Testis (tissue), 2 donors: ENCODE measurements around the gene SDS.

ENCODE experiments used
- CTCF ChIP-seq, 3 experiments: fragments of 450-650 bp in 2 of 3; fragments of 200-600 bp in 1 of 3; sonication (generic) in 1 of 3; IDR thresholded peaks; one replicate each; pipeline ENCODE4 v1.5.1; 2016 to 2019; ENCODE audit warnings: antibody characterized with exemption in 3 of 3, mild to moderate bottlenecking in 2 of 3, moderate library complexity in 1 of 3
- POLR2A ChIP-seq: fragments of 450-650 bp; IDR thresholded peaks from one replicate; pipeline ENCODE4 v1.6.1; 2017; ENCODE audit warnings: antibody characterized with exemption, mild to moderate bottlenecking, moderate library complexity

- TF ChIP-seq CTCF (IDR thresholded peaks at IDR 0.05), result no peak
- TF ChIP-seq POLR2A, result no peak
Measured at GRCh38 chr12:113347107-113347506, 56.6 kb downstream of the SDS start.
